GM12875 (cell line): ENCODE results near the gene ARPC4.
A peak's percentile ranks its signal among the peaks of the same experiment; 100 is the strongest.
"Not testable (repeated sequence)": the region's sequence is repeated elsewhere in the genome, so short reads cannot be mapped to it uniquely, and the experiment has no call there.

Source experiments
- H3K4me3 ChIP-seq: one replicate; pipeline ENCODE4 v1.5.1; 2011; ENCODE audit warnings: low read depth, low read length, control low read depth
- CTCF ChIP-seq: IDR thresholded peaks from 2 replicates; pipeline ENCODE4 v1.5.1; 2011; ENCODE audit warnings: low read depth, mild to moderate bottlenecking, control low read depth, inconsistent platforms, low read length, moderate library complexity, borderline replicate concordance; ENCODE audit not compliant: insufficient read depth

Gene ARPC4

GRCh38 chr3:9843715-9844438, 51.0 kb downstream of the ARPC4 start, which contains the start of gene RPUSD3:
Gene RPUSD3, minus strand, starts transcription at chr3:9844008. Its CDS starts 18 bp downstream, at chr3:9843990.
- no peak for TF ChIP-seq CTCF
- peak within 1 kb of the TSS; percentile 86 for H3K4me3 ChIP-seq

GRCh38 chr3:9846231-9846630, 53.3 kb downstream of the ARPC4 start:
- no peak overlapping the region for H3K4me3 ChIP-seq
- no peak for TF ChIP-seq CTCF

- H3K4me3 ChIP-seq, result no peak overlapping the region
- TF ChIP-seq CTCF, result no peak
These were observed 54.1 kb downstream of the ARPC4 start for GRCh38 chr3:9846931-9847488.

GRCh38 chr3:9847870-9848269, 55.0 kb downstream of the ARPC4 start:
- not testable (repeated sequence) for H3K4me3 ChIP-seq

GRCh38 chr3:9848860-9849259, 56.0 kb downstream of the ARPC4 start:
- H3K4me3 ChIP-seq, result not testable (repeated sequence)
- peak; percentile 22; the same call in 1 of the 2 replicates for TF ChIP-seq CTCF

- not testable (repeated sequence) for H3K4me3 ChIP-seq
These were observed 58.5 kb downstream of the ARPC4 start for GRCh38 chr3:9851383-9851782.

- H3K4me3 ChIP-seq, result not testable (repeated sequence)
These were observed 59.0 kb downstream of the ARPC4 start for GRCh38 chr3:9851926-9852325.

GRCh38 chr3:9852528-9852927, 59.6 kb downstream of the ARPC4 start:
- no peak overlapping the region for H3K4me3 ChIP-seq
- no peak for TF ChIP-seq CTCF

GRCh38 chr3:9854291-9854940, 61.5 kb downstream of the ARPC4 start:
- H3K4me3 ChIP-seq, result not testable (repeated sequence)
